GM10248 (cell line): Measurements from ENCODE around the gene PPP2R2B.

Source experiments
- CTCF ChIA-PET: fragments of 300-600 bp; sonication (Branson Sonifier 250); formaldehyde crosslinking; extraction: SDS; loops from one replicate; lab custom pipeline; 2021; ENCODE audit warnings: antibody characterized with exemption; lab: Yijun Ruan, JAX
- POLR2A ChIA-PET: fragments of 350-650 bp; sonication (Branson Sonifier 250); formaldehyde crosslinking; extraction: SDS; loops from one replicate; lab custom pipeline; 2020; ENCODE audit warnings: antibody characterized with exemption; lab: Yijun Ruan, JAX
- DNase-seq: peaks from one replicate; pipeline ENCODE4 v3.0.0; 2012; ENCODE audit errors: extremely low spot score
- CTCF ChIP-seq: IDR thresholded peaks from 2 replicates; pipeline ENCODE4 v1.5.1; 2012; ENCODE audit warnings: mild to moderate bottlenecking, low read depth; ENCODE audit errors: extremely low read depth, missing control alignments, control extremely low read depth

The PPP2R2B gene

GRCh38 chr5:146755793-146756192 lies 122.8 kb downstream of the PPP2R2B start:
- no peak for TF ChIP-seq CTCF
- ChIA-PET CTCF (no interaction called here), POLR2A (no interaction called here)

DNA sequence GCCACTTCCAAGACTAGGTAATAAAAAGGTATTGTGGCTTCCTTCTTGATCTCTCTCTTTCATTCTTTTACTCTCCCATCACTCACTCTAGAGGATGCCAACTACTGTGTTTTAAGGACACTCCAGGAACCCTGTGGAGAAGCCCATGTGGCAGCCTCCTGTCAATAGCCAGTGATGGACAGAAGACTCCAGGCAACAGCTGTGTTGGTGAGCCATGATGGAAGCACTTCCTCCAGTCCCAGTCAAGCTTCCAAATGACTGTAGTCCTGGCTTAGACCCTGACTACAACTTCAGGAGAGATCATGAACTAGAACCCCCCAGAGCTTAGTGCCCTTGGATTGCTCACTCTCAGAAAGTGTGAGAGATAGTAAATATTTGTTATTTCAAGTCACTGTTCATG lies 123.9 kb downstream of the PPP2R2B start:
- ChIA-PET POLR2A (no interaction called here), CTCF (interaction anchor here (1.9 kb wide), 1 partner anchor 14 kb away, joined by 6 read pairs; no protein-coding TSS in a partner anchor)

More at GRCh38 chr5:146755793-146756192, 122.8 kb downstream of the PPP2R2B start:
- DNase-seq, result no peak

GRCh38 chr5:146753641-146754040 lies 124.9 kb downstream of the PPP2R2B start:
- POLR2A ChIA-PET, result no interaction called here
- no peak for DNase-seq
- CTCF ChIA-PET, result interaction anchor here (1.8 to 1.9 kb wide), 2 partner anchors 9 to 13 kb away, joined by 4 to 6 read pairs; no protein-coding TSS in a partner anchor
- no peak for TF ChIP-seq CTCF

More for the DNA sequence above, 123.9 kb downstream of the PPP2R2B start:
- no peak for DNase-seq
- no peak for TF ChIP-seq CTCF

DNA sequence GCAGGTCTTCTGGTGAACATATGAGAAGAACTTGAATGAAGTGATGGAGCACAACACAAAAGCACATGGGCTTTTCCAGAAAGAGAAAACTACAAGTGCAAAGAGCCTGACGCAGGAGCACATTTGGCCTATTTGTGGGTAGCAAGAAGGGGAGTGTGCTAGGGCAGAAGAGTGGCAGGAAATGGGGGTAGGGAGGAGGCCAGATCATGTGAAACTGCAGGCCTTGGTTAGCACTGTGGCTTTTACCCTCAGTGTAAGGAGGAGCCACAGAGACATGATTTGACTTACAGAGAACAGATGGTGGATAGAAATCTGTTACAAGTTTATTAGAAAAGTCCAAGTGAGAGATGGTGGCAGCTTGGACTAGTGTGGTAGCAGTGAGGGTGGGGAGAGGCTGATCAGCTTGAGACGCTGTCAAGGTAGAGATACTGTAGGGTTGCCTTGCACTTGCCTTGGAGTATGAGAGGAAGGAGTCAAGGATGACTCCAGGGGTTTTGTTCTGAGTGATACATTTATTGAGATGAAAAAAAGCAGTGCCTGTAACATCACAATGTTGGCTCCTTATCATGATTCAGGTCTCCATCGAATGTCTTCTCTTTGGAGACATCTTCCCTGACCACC lies 126.7 kb downstream of the PPP2R2B start:
- no peak for TF ChIP-seq CTCF
- ChIA-PET POLR2A (no interaction called here), CTCF (no interaction called here)
- DNase-seq, result no peak

GRCh38 chr5:146751054-146751453 lies 127.5 kb downstream of the PPP2R2B start:
- ChIA-PET POLR2A (no interaction called here), CTCF (no interaction called here)
- TF ChIP-seq CTCF, result no peak
- no peak for DNase-seq

DNA sequence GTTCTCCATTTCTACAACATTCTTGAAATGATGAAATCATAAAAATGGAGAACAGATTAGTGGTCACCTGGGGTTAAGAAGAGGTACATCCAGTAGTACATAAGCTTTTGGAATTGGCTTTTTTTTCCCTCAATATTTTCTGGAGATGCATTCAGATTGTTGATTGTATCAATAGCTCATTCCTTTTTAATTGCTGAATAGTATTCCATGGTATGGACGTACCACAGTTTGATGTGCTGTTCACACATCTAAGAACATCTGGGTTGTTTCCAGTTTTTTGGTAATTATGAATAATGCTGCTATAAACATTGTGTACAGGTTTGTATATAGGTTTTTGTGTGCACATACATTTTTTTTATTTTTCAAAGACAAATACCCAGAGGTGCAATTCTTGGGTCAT lies 130.0 kb downstream of the PPP2R2B start:
- ChIA-PET POLR2A (no interaction called here), CTCF (interaction anchor here (1.1 to 1.2 kb wide), 2 partner anchors 11 to 50 kb away, joined by 3 to 4 read pairs; no protein-coding TSS in a partner anchor)

More for the DNA sequence above, 130.0 kb downstream of the PPP2R2B start:
- no peak for DNase-seq
- TF ChIP-seq CTCF, result no peak
